ENCODE data around the gene TAF13.
"Not testable (repeated sequence)": the region's sequence is repeated elsewhere in the genome, so short reads cannot be mapped to it uniquely, and the experiment has no call there.

TAF13 gene

DNA sequence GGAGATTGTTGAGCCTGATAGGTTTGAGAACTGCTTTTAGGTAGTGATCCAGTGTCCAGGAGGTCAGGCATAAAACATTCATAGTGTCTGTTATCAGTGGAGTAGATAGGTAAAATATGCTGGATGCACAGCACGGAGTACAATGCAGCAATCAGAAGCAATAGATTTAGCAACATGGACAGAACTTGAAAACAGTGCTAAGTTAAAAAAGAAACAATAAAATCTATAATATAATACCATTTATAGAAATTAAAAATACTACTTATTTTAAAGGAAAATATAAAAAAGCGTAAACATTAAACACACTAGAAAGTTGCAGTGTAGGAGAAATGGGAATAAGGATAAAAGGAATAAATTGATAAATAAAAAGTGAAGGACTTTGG is 3.4 kb upstream of the TAF13 start:
- Mint-ChIP-seq H3K4me3 (no peak overlapping the region), H3K4me1 (peaks cover 13% of the 10 kb centered on the region), H3K27me3 (no peaks in the 10 kb centered on the region), H3K27ac (no peak overlapping the region), H3K9me3 (no peaks in the 10 kb centered on the region)
- ATAC-seq (no peak), DNase-seq (no peak)

- ATAC-seq (no peak), DNase-seq (no peak)
- H3K4me3 Mint-ChIP-seq = no peak overlapping the region
- no peak overlapping the region for H3K27ac Mint-ChIP-seq
- H3K9me3 Mint-ChIP-seq = no peaks in the 10 kb centered on the region
- H3K4me1 Mint-ChIP-seq = peaks cover 16% of the 10 kb centered on the region
- H3K27me3 Mint-ChIP-seq = no peaks in the 10 kb centered on the region
Measured at GRCh38 chr1:109078317-109078716, 2.5 kb upstream of the TAF13 start.

DNA sequence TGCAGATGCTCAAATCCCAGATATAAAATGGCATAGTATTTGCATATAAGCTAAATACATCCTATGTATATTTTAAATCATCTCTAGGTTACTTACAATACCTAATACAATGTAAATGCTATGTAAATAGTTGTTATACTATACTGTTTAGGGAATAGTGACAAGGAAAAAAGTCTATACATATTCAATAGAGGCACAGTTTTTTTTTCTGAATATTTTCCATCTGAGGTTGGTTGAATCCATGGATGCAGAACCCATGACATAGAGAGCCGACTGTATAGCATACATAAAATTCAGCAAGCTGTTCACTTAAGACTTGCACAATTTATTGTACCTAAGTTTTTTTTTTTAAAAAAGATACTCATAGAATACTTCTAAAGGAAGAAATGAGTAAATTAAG is 6.5 kb downstream of the TAF13 start:
- no peaks in the 10 kb centered on the region for H3K9me3 Mint-ChIP-seq
- H3K4me3 Mint-ChIP-seq = no peak overlapping the region
- no peak overlapping the region for H3K27ac Mint-ChIP-seq

GRCh38 chr1:109067883-109068282 is 7.9 kb downstream of the TAF13 start:
- Mint-ChIP-seq H3K9me3 (no peaks in the 10 kb centered on the region), H3K4me3 (no peak overlapping the region), H3K4me1 (no peaks in the 10 kb centered on the region), H3K27ac (no peak overlapping the region), H3K27me3 (no peaks in the 10 kb centered on the region)
- no peak for DNase-seq
- ATAC-seq = no peak

More for the DNA sequence above, 6.5 kb downstream of the TAF13 start:
- DNase-seq (no peak), ATAC-seq (no peak)
- Mint-ChIP-seq H3K27me3 (no peaks in the 10 kb centered on the region), H3K4me1 (peaks cover 3% of the 10 kb centered on the region)

DNA sequence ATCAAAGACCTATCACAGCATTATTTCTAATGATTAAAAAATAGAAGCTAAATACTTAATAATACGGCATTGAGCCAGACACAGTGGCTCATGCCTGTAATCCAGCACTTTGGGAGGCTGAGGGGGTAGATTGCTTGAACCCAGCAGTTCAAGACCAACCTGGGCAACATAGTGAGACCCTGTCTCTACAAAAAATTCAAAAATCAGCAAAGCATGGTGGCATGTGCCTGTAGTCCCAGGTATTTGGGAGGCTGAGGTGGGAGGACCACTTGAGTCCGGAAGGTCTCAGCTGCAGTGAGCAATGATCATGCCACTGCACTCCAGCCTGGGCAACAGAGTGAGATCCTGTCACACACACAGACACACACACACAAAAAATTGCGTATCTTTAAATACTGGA is 10.7 kb downstream of the TAF13 start:
- DNase-seq (no peak), ATAC-seq (no peak)
- Mint-ChIP-seq H3K4me3 (no peak overlapping the region), H3K27ac (no peak overlapping the region), H3K9me3 (no peaks in the 10 kb centered on the region), H3K4me1 (no peaks in the 10 kb centered on the region), H3K27me3 (no peaks in the 10 kb centered on the region)

- DNase-seq = no peak
Measured at GRCh38 chr1:109061183-109061582, 14.6 kb downstream of the TAF13 start.

GRCh38 chr1:109060707-109061106 is 15.1 kb downstream of the TAF13 start:
- ATAC-seq (no peak), DNase-seq (no peak)
- Mint-ChIP-seq H3K9me3 (no peaks in the 10 kb centered on the region), H3K27ac (no peak overlapping the region), H3K27me3 (no peaks in the 10 kb centered on the region), H3K4me1 (no peaks in the 10 kb centered on the region), H3K4me3 (no peak overlapping the region)

More at GRCh38 chr1:109061183-109061582, 14.6 kb downstream of the TAF13 start:
- no peak for ATAC-seq
- H3K27me3 Mint-ChIP-seq = no peaks in the 10 kb centered on the region
- no peaks in the 10 kb centered on the region for H3K9me3 Mint-ChIP-seq
- H3K27ac Mint-ChIP-seq = no peak overlapping the region
- no peak overlapping the region for H3K4me3 Mint-ChIP-seq
- no peaks in the 10 kb centered on the region for H3K4me1 Mint-ChIP-seq

DNA sequence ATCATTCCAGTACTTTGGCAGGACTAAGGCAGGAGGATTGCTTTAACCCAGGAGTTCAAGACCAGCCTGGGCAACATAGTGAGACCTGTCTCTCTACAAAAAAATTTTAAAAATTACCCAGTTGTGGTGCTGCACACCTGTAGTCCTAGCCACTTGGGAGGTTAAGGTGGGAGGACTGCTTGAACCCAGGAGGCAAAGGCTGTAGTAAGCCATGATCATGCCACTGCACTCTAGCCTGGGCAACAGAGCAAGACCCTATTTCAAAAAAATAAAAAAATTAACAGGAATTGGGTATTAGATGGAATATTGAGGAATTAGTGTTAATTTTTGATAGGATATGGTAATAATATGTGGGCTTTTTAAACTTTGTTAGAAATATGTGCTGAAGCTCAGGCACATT is 16.8 kb downstream of the TAF13 start:
- H3K4me1 Mint-ChIP-seq = no peaks in the 10 kb centered on the region
- no peaks in the 10 kb centered on the region for H3K9me3 Mint-ChIP-seq
- no peak overlapping the region for H3K4me3 Mint-ChIP-seq
- DNase-seq (no peak), ATAC-seq (no peak)
- H3K27ac Mint-ChIP-seq = no peak overlapping the region
- H3K27me3 Mint-ChIP-seq = no peaks in the 10 kb centered on the region

DNA sequence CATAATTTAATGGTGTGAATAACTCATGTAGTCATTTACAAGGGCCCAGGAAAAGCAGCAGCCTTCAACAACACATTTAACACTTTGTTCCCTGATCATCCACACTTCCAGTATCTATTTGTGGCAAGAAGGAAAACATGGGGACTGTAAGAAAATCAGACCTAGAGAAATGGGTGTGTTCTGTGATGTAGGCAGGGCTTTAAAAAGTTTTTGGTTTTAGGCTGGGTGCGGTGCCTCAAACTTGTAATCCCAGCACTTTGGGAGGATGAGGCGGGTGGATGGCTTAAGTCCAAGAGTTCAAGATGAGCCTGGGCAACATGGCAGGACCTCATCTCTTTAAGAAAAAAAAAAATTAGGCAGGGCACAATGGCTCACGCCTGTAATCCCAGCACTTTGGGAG is 19.7 kb downstream of the TAF13 start:
- Mint-ChIP-seq H3K4me3 (no peak overlapping the region), H3K27me3 (no peaks in the 10 kb centered on the region), H3K9me3 (no peaks in the 10 kb centered on the region), H3K27ac (no peak overlapping the region), H3K4me1 (no peaks in the 10 kb centered on the region)
- no peak for DNase-seq
- ATAC-seq = no peak

GRCh38 chr1:109052145-109052544 is 23.7 kb downstream of the TAF13 start:
- H3K27me3 Mint-ChIP-seq, H3K4me3 Mint-ChIP-seq, ATAC-seq, H3K27ac Mint-ChIP-seq, H3K4me1 Mint-ChIP-seq, DNase-seq, H3K9me3 Mint-ChIP-seq: not testable (repeated sequence)

- Mint-ChIP-seq H3K9me3 (no peaks in the 10 kb centered on the region), H3K4me3 (no peak overlapping the region), H3K27me3 (no peaks in the 10 kb centered on the region), H3K4me1 (no peaks in the 10 kb centered on the region), H3K27ac (no peak overlapping the region)
- ATAC-seq = no peak
- DNase-seq = no peak
Measured at GRCh38 chr1:109050228-109050995, 25.4 kb downstream of the TAF13 start.

DNA sequence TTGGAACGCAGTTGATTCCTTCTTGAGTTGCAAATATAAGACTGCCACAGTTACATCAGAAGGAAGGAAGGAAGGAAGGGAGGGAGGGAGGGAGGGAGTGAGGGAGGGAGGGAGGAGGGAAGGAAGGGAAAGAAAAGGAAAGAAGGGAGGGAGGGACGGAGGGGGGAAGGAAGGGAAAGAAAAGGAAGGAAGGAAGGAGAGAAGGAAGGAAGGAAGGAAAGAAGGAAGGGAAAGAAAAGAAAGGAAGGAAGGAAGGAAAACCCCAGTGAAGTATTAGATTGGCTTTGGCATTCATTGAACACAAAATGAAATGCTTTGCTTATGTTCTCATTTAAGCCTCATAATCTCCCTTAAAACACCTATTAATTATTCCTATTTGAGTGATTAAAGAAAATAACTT is 27.5 kb downstream of the TAF13 start:
- no peak for DNase-seq
- Mint-ChIP-seq H3K4me3 (no peak overlapping the region), H3K4me1 (no peaks in the 10 kb centered on the region), H3K27ac (no peak overlapping the region), H3K27me3 (no peaks in the 10 kb centered on the region), H3K9me3 (no peaks in the 10 kb centered on the region)
- ATAC-seq = no peak

- DNase-seq (no peak), ATAC-seq (no peak)
- H3K4me1 Mint-ChIP-seq = no peaks in the 10 kb centered on the region
- H3K27me3 Mint-ChIP-seq = no peaks in the 10 kb centered on the region
- no peaks in the 10 kb centered on the region for H3K9me3 Mint-ChIP-seq
- no peak overlapping the region for H3K27ac Mint-ChIP-seq
- H3K4me3 Mint-ChIP-seq = no peak overlapping the region
Measured at GRCh38 chr1:109047339-109047738, 28.5 kb downstream of the TAF13 start.

DNA sequence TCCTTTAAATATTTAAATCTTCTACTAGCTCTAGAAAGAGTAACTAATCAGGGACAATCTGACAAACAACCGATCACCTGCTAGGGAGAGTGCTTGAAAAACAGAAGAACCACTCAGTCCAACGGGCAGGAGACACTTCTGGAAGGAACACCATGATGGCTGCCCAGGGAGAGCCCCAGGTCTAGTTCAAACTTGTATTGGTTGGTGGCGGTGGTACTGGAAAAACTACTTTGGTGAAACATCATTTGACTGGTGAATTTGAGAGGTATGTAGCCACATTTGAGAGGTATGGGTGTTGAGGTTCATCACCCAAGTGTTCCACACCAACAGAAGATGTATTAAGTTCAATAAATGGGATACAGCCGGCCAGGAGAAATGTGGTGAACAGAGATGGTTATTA is 29.1 kb downstream of the TAF13 start:
- Mint-ChIP-seq H3K4me3 (no peak overlapping the region), H3K27me3 (no peaks in the 10 kb centered on the region), H3K27ac (no peak overlapping the region), H3K4me1 (no peaks in the 10 kb centered on the region), H3K9me3 (no peaks in the 10 kb centered on the region)
- ATAC-seq (no peak), DNase-seq (no peak)

DNA sequence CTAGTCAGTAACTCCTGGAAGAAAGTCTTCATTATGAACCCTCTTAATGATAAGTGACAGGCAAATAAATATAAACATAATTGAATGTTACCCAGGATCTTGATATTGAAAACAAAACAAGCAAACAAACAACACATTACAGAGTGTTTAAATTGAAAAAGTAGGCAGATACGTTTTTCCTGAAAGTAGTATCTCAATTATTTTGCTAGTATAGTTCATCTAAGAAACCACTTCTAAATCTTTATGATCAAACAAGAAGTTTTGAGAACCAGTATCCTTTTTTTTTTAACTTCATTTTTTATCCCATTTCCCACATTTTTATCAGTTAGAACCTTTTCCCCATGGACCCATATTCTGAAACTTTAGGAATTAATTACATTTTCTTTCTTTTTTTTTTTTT is 30.2 kb downstream of the TAF13 start:
- Mint-ChIP-seq H3K4me3 (no peak overlapping the region), H3K27me3 (no peaks in the 10 kb centered on the region), H3K4me1 (peaks cover 7% of the 10 kb centered on the region), H3K27ac (no peak overlapping the region), H3K9me3 (no peaks in the 10 kb centered on the region)
- DNase-seq = no peak
- ATAC-seq = no peak

DNA sequence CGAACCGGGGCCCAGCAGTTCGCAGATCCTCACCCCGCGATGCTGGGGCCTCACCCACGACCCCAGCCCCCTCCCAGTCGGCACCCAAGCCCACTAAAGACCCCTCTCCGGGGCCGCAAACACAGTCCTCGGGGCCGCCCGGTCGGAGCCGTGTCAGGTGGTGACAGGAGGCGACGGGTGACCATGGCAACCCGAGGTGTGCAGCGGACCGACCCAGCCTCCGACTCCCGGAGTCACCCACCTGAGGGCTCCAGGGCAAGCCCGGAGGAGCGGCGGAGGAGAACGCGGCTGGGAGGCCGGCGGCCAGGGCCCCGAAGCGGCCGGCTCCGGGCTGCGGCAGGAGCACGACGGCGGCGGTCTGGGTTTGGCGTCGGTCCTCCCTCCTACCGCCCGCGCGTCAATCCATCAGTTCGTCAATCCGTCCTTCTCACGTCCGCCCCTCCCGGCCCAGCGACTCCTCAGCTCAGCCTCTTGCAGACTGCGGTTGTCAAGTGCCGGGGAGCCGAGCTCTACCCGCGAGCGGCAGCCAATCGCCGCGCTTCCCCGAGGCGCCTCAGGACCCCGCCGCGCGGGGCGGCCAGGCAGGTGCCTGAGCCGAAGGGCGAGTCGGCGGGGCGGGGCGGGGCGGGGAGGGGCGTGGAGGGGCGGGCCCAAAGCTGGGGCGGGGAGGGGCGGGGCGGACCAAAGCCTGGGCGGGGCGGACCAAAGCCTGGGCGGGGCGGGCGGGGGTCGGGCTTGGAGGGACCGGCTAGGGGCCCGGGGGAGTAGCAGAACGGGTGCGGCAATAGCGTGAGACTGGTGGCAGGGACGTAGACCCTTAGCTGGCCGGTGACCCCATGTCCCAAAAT is 34.0 kb downstream of the TAF13 start, which contains the start of gene WDR47:
Gene WDR47 (minus strand): TSS at position 482 of the 848 bp plus-strand sequence. CDS start 18,590 bp downstream, outside the sequence.
- peak within 1 kb of the TSS; percentile 89 to 94 for H3K27ac Mint-ChIP-seq

More for the DNA sequence above, 34.0 kb downstream of the TAF13 start, which contains the start of gene WDR47:
- no peaks in the 10 kb centered on the region for H3K9me3 Mint-ChIP-seq
- H3K4me3 Mint-ChIP-seq = peak within 1 kb of the TSS; percentile 88 to 99
- ATAC-seq (peak; percentile 99), DNase-seq (peak; percentile 97 to 98)
- no peaks in the 10 kb centered on the region for H3K27me3 Mint-ChIP-seq
- peaks cover 18% of the 10 kb centered on the region for H3K4me1 Mint-ChIP-seq
